GM12878 (cell line): ENCODE measurements around the gene ANAPC15. TPM values are rescaled to one million over a fixed set of nuclear protein-coding genes. Genes with fewer than 3 reads are reported as not detected.

ENCODE experiments used
- ATAC-seq: fragments of 200-7000 bp; cut with Tn5 transposase; 3 replicates; pipeline ENCODE4 v1.9.1; 2020; ENCODE audit warnings: mild to moderate bottlenecking, moderate library complexity
- BruUV-seq: library from RNA; stranded (reverse); fragments of 400-500 nt; replicated peaks from 2 replicates; lab custom pipeline; 2021; lab: Mats Ljungman, UMichigan
- CTCF ChIA-PET: fragments of 300-600 bp; sonication (Branson Sonifier 250); formaldehyde crosslinking; extraction: SDS; loops from one replicate; lab custom pipeline; 2021; ENCODE audit warnings: inconsistent platforms; lab: Yijun Ruan, JAX
- POLR2A ChIA-PET: fragments of 350-600 bp; formaldehyde crosslinking; extraction: SDS; loops from one replicate; lab custom pipeline; 2021; ENCODE audit warnings: inconsistent platforms; lab: Charles Lee
- RAD21 ChIA-PET: fragments of 300-600 bp; sonication (Branson Sonifier 250); formaldehyde crosslinking; loops from one replicate; lab custom pipeline; 2023; ENCODE audit warnings: antibody characterized with exemption; ENCODE audit not compliant: unreplicated experiment; lab: Charles Lee
- SMC1A ChIA-PET: fragments of 300-600 bp; sonication (Branson Sonifier 250); formaldehyde crosslinking; loops from one replicate; lab custom pipeline; 2023; ENCODE audit not compliant: unreplicated experiment, uncharacterized antibody; lab: Charles Lee
- DNase-seq: peaks from one replicate; pipeline ENCODE4 v3.0.0-alpha.2; 2011; ENCODE audit warnings: low read depth, low spot score
- FAIRE-seq: peaks from 3 replicates; lab custom pipeline; 2011; peaks lifted over from hg19 to GRCh38; lab: Jason Lieb, UNC
- H2AFZ ChIP-seq: 2 replicates; pipeline ENCODE4 v1.6.0; 2011; ENCODE audit warnings: low read depth, low read length, control low read depth; ENCODE audit not compliant: control insufficient read depth
- H3K27ac ChIP-seq: 2 replicates; pipeline ENCODE4 v1.5.1; 2011; ENCODE audit warnings: control low read depth; ENCODE audit not compliant: control insufficient read depth, insufficient read depth
- H3K27me3 ChIP-seq, 2 experiments: replicated peaks in 1 of 2; 2 replicates each; pipeline versions ENCODE4 v1.6.0 to v1.6.1; 2011; ENCODE audit warnings: low read length in 1 of 2; ENCODE audit not compliant: control insufficient read depth in 2 of 2, insufficient read depth in 2 of 2
- H3K36me3 ChIP-seq, 2 experiments: 2 replicates each; pipeline ENCODE4 v1.5.1; 2011; ENCODE audit warnings: low read length in 1 of 2; ENCODE audit not compliant: control insufficient read depth in 2 of 2, insufficient read depth in 2 of 2
- H3K4me1 ChIP-seq: 2 replicates; pipeline ENCODE4 v1.6.1; 2011; ENCODE audit warnings: mild to moderate bottlenecking, low read length, moderate library complexity, mixed read lengths; ENCODE audit not compliant: control insufficient read depth, insufficient read depth
- H3K4me2 ChIP-seq: 2 replicates; pipeline ENCODE4 v1.6.0; 2011; ENCODE audit warnings: control low read depth; ENCODE audit not compliant: control insufficient read depth, insufficient read depth
- H3K4me3 ChIP-seq: fragments of 200-600 bp; sonication (generic); 2 replicates; pipeline ENCODE4 v1.5.1; 2016
- H3K79me2 ChIP-seq: 2 replicates; pipeline ENCODE4 v1.6.0; 2011; ENCODE audit warnings: low read length; ENCODE audit not compliant: control insufficient read depth, insufficient read depth
- H3K9ac ChIP-seq: 2 replicates; pipeline ENCODE4 v1.8.0; 2011; ENCODE audit warnings: low read length, control low read depth, mixed read lengths; ENCODE audit not compliant: control insufficient read depth, insufficient read depth
- H3K9me3 ChIP-seq: replicated peaks from 3 replicates; pipeline ENCODE4 v1.5.1; 2011; ENCODE audit warnings: mild to moderate bottlenecking, low read length; ENCODE audit not compliant: control insufficient read depth, insufficient read depth
- H4K20me1 ChIP-seq: 2 replicates; pipeline ENCODE4 v1.6.0; 2011; ENCODE audit not compliant: control insufficient read depth, insufficient read depth
- CHD2 ChIP-seq: IDR thresholded peaks from 2 replicates; pipeline ENCODE4 v1.6.1; 2011; ENCODE audit warnings: low read depth, low read length, improper control_type of control experiment, borderline replicate concordance
- EZH2 ChIP-seq: IDR thresholded peaks from 2 replicates; pipeline ENCODE4 v1.6.1; 2012; ENCODE audit warnings: low read depth, mild to moderate bottlenecking, control low read depth, inconsistent platforms, low read length, borderline replicate concordance; ENCODE audit not compliant: control insufficient read depth
- NR2C2 ChIP-seq: IDR thresholded peaks from 2 replicates; pipeline ENCODE4 v1.6.1; 2011; ENCODE audit warnings: borderline replicate concordance, low read depth; ENCODE audit not compliant: control insufficient read depth, insufficient read length
- PML ChIP-seq: IDR thresholded peaks from 2 replicates; pipeline ENCODE4 v1.6.1; 2012; ENCODE audit warnings: low read length, inconsistent platforms
- RELB ChIP-seq: fragments of 450-650 bp; IDR thresholded peaks from 2 replicates; pipeline ENCODE4 v1.6.1; 2017; ENCODE audit warnings: low read depth, mild to moderate bottlenecking, moderate library complexity
- SIN3A ChIP-seq: IDR thresholded peaks from 2 replicates; pipeline ENCODE4 v1.6.1; 2012; ENCODE audit warnings: low read depth, low read length, improper control_type of control experiment
- USF2 ChIP-seq: IDR thresholded peaks from 2 replicates; pipeline ENCODE4 v1.6.1; 2011; ENCODE audit warnings: low read depth, low read length, improper control_type of control experiment, borderline replicate concordance
- ZSCAN29 ChIP-seq: fragments of 450-650 bp; IDR thresholded peaks from 2 replicates; pipeline ENCODE4 v1.6.1; 2017; ENCODE audit warnings: mild to moderate bottlenecking, moderate library complexity
- WGBS: methylation state at CpG from one replicate; pipeline ENCODE4 v1.1.6; 2016; ENCODE audit warnings: low lambda C conversion rate; ENCODE audit not compliant: insufficient replicate concordance, insufficient coverage; ENCODE audit errors: missing lambda C conversion rate; 5-methylcytosine and 5-hydroxymethylcytosine counted together
- in situ Hi-C: fragments of 300-500 bp; cut with MboI; formaldehyde crosslinking; loops from 9 replicates; pipeline ENCODE4 v1.14.3; 2018; ENCODE audit warnings: mixed read lengths
- intact Hi-C: fragments of 100-400 bp; cut with micrococcal nuclease; formaldehyde crosslinking; loops from one replicate; pipeline ENCODE4 v1.14.2; 2022; ENCODE audit not compliant: unreplicated experiment
- polyA plus RNA-seq, 11 experiments: library from polyadenylated mRNA; depleted of rRNA in 4 of 11; unstranded in 6 of 11; stranded (reverse) in 5 of 11; fragments of >200 nt; fragmentation: Nextera tagmentation in 4 of 11; fragmentation: Illumina TruSeq in 1 of 11; extraction: Ambion mirVana in 4 of 11; extraction: Trizol in 1 of 11; gene quantifications; 1 replicate in 1 of 11; 2 replicates in 10 of 11; pipeline versions ENCODE4 v1.2.1 to v1.2.3, GENCODE V29; 2011 to 2016; ENCODE audit warnings: inconsistent platforms in 2 of 11, missing spikeins in 2 of 11, low read depth in 1 of 11
- total RNA-seq, 4 experiments: library from RNA; depleted of rRNA in 3 of 4; stranded (reverse); fragments of >200 nt in 3 of 4; fragmentation: Illumina TruSeq in 1 of 4; extraction: Trizol in 1 of 4; gene quantifications; 2 replicates each; pipeline versions ENCODE4 v1.2.1 to v1.2.3, GENCODE V29; 2013 to 2021

The ANAPC15 gene
- total and polyA plus RNA-seq, 10 of the 15 experiments (the other 5 are each of a cell fraction or from before 2014, with no cell fraction given), result 83.4 to 372 (median 103) TPM

GRCh38 chr11:72124046-72124445 lies 11.6 kb upstream of the ANAPC15 start (continued):
- no peak for TF ChIP-seq USF2
- TF ChIP-seq NR2C2, result no peak
- no peak for TF ChIP-seq EZH2
- TF ChIP-seq PML, result no peak
- TF ChIP-seq, all 136 proteins: peak for 0

- no peak for ATAC-seq
- DNase-seq, result no peak
- Histone ChIP-seq H3K9ac (no peak overlapping the region), H3K9me3 (no peaks in the 10 kb centered on the region; the same call in 1 of the 3 replicates), H3K79me2 (no peaks in the 10 kb centered on the region), H3K4me1 (no peaks in the 10 kb centered on the region), H3K27me3 (no peaks in the 10 kb centered on the region), H3K4me3 (no peak overlapping the region), H3K4me2 (no peak overlapping the region), H4K20me1 (no peaks in the 10 kb centered on the region), H3K27ac (no peak overlapping the region), H3K36me3 (no peaks in the 10 kb centered on the region), H2AFZ (no peak overlapping the region)
- in situ Hi-C loops, result no loop called here
- ChIA-PET POLR2A (no interaction called here), RAD21 (no interaction called here), CTCF (interaction anchor here (0.7 to 2.1 kb wide), 4 partner anchors 24 to 98 kb away, joined by 3 to 5 read pairs (median 4); no protein-coding TSS in a partner anchor), SMC1A (no interaction called here)
- FAIRE-seq, result no peak
- no peak for TF ChIP-seq CHD2
- no peak for TF ChIP-seq SIN3A
- TF ChIP-seq ZSCAN29, result no peak
- TF ChIP-seq RELB, result no peak
- 44% methylated on average over 3 of the region's 3 CpGs for WGBS
- intact Hi-C loops, result no loop called here
- no TSS peak for BruUV-seq
These were observed 10.7 kb upstream of the ANAPC15 start for GRCh38 chr11:72123117-72123653.
